Hepatocyte (in vitro differentiated cells): ENCODE data around the gene SLC1A3.

Experiments used
- EZH2 ChIP-seq: fragments of 200-600 bp; sonication (generic); IDR thresholded peaks from 2 replicates; pipeline ENCODE4 v1.6.1; 2016; ENCODE audit warnings: antibody characterized with exemption, mild to moderate bottlenecking, borderline replicate concordance
- TF ChIP-seq, protein P1 (sequence below): fragments of 200-600 bp; sonication (generic); IDR thresholded peaks from 2 replicates; pipeline ENCODE4 v1.5.1; 2016; ENCODE audit warnings: antibody characterized with exemption, mild to moderate bottlenecking; ENCODE audit not compliant: poor library complexity

DNA sequence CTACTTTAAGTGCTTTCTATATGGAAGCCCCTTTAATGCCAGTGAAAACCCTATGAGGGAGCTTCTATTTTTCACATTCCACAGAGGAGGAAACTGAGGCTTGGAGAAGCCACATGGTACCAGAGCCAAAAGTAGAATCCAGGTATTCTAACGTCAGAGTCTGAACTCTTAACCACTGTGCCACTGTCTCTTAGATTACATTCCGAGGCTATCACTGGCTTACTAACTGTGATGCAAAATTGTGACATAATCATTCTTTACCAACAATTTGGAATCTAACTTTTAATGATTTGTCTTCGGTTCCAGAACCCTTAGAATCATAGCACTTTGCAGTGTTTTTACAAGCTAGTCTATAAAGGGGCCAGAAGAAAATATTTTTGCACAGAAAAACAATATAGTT is 59.2 kb downstream of the SLC1A3 start:
- TF ChIP-seq, protein P1, sequence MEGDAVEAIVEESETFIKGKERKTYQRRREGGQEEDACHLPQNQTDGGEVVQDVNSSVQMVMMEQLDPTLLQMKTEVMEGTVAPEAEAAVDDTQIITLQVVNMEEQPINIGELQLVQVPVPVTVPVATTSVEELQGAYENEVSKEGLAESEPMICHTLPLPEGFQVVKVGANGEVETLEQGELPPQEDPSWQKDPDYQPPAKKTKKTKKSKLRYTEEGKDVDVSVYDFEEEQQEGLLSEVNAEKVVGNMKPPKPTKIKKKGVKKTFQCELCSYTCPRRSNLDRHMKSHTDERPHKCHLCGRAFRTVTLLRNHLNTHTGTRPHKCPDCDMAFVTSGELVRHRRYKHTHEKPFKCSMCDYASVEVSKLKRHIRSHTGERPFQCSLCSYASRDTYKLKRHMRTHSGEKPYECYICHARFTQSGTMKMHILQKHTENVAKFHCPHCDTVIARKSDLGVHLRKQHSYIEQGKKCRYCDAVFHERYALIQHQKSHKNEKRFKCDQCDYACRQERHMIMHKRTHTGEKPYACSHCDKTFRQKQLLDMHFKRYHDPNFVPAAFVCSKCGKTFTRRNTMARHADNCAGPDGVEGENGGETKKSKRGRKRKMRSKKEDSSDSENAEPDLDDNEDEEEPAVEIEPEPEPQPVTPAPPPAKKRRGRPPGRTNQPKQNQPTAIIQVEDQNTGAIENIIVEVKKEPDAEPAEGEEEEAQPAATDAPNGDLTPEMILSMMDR = no peak
- no peak for TF ChIP-seq EZH2
